WTC11 (cell line): ENCODE data around the gene FGR. TPM values are rescaled to one million over a fixed set of nuclear protein-coding genes. Genes with fewer than 3 reads are reported as not detected.

Experiments used
- ATAC-seq: fragments of 200-7000 bp; cut with Tn5 transposase; 2 replicates; pipeline ENCODE4 v1.10.0; 2021; ENCODE audit warnings: mild to moderate bottlenecking, moderate library complexity
- CTCF ChIA-PET: fragments of 300-600 bp; sonication (Branson Sonifier 250); formaldehyde crosslinking; loops from one replicate; lab custom pipeline; 2021; ENCODE audit warnings: antibody characterized with exemption; lab: Charles Lee
- POLR2A ChIA-PET: fragments of 350-600 bp; sonication (Branson Sonifier 250); formaldehyde crosslinking; loops from one replicate; lab custom pipeline; 2021; ENCODE audit warnings: antibody characterized with exemption; lab: Charles Lee
- DNase-seq: peaks from one replicate; pipeline ENCODE4 v3.0.0; 2021; ENCODE audit warnings: low spot score
- H3K27ac Mint-ChIP-seq: 2 replicates; pipeline ENCODE4 v1.8.0; 2021; ENCODE audit warnings: mixed read lengths
- H3K27me3 Mint-ChIP-seq: 2 replicates; pipeline ENCODE4 v1.8.0; 2021; ENCODE audit warnings: low read depth, mild to moderate bottlenecking, moderate library complexity, mixed read lengths
- H3K36me3 Mint-ChIP-seq: 2 replicates; pipeline ENCODE4 v1.8.0; 2021; ENCODE audit warnings: mixed read lengths
- H3K4me1 Mint-ChIP-seq: 2 replicates; pipeline ENCODE4 v1.8.0; 2022; ENCODE audit warnings: mixed read lengths
- H3K4me3 Mint-ChIP-seq: 2 replicates; pipeline ENCODE4 v1.8.0; 2021; ENCODE audit warnings: mild to moderate bottlenecking, moderate library complexity, mixed read lengths
- H3K9me3 Mint-ChIP-seq: 2 replicates; pipeline ENCODE4 v1.8.0; 2021; ENCODE audit warnings: mixed read lengths
- AR ChIP-seq: fragments of 250-450 bp; sonication (Bioruptor Pico); IDR thresholded peaks from 2 replicates; pipeline ENCODE4 v1.9.0; 2021; ENCODE audit warnings: mild to moderate bottlenecking
- CBFB ChIP-seq: sonication (generic); formaldehyde crosslinking; IDR thresholded peaks from 2 replicates; pipeline ENCODE4 v1.8.1; 2022; ENCODE audit warnings: mild to moderate bottlenecking, low read depth, missing genetic modification reagents
- CREM ChIP-seq: sonication (generic); formaldehyde crosslinking; IDR thresholded peaks from 2 replicates; pipeline ENCODE4 v1.8.1; 2022; ENCODE audit warnings: mild to moderate bottlenecking, missing genetic modification reagents, moderate library complexity
- GABPB1 ChIP-seq: sonication (generic); formaldehyde crosslinking; IDR thresholded peaks from 2 replicates; pipeline ENCODE4 v1.8.1; 2023; ENCODE audit warnings: mild to moderate bottlenecking, missing genetic modification reagents
- GRHL2 ChIP-seq: fragments of 250-450 bp; sonication (Bioruptor Pico); IDR thresholded peaks from 2 replicates; pipeline ENCODE4 v1.8.0; 2022; ENCODE audit warnings: mild to moderate bottlenecking, moderate library complexity; ENCODE audit not compliant: insufficient replicate concordance, severe bottlenecking
- PRDM15 ChIP-seq: sonication (generic); formaldehyde crosslinking; IDR thresholded peaks from 2 replicates; pipeline ENCODE4 v1.8.0; 2022; ENCODE audit warnings: missing genetic modification reagents
- SMAD3 ChIP-seq: sonication (generic); formaldehyde crosslinking; IDR thresholded peaks from 2 replicates; pipeline ENCODE4 v1.8.0; 2022; ENCODE audit warnings: missing genetic modification reagents, mild to moderate bottlenecking, borderline replicate concordance
- SMAD4 ChIP-seq: sonication (generic); formaldehyde crosslinking; IDR thresholded peaks from 2 replicates; pipeline ENCODE4 v1.8.0; 2022; ENCODE audit warnings: mild to moderate bottlenecking, missing genetic modification reagents
- TEAD4 ChIP-seq: sonication (generic); formaldehyde crosslinking; IDR thresholded peaks from 2 replicates; pipeline ENCODE4 v1.8.0; 2022; ENCODE audit warnings: mild to moderate bottlenecking, missing genetic modification reagents
- ZNF263 ChIP-seq: sonication (generic); formaldehyde crosslinking; IDR thresholded peaks from 2 replicates; pipeline ENCODE4 v1.8.1; 2022; ENCODE audit warnings: low read depth, mild to moderate bottlenecking, moderate library complexity, missing genetic modification reagents
- ZNF317 ChIP-seq: sonication (generic); formaldehyde crosslinking; IDR thresholded peaks from 2 replicates; pipeline ENCODE4 v1.8.1; 2023; ENCODE audit warnings: low read depth, mild to moderate bottlenecking, moderate library complexity, missing genetic modification reagents, borderline replicate concordance
- ZNF416 ChIP-seq: fragments of 250-450 bp; sonication (Bioruptor Pico); IDR thresholded peaks from 2 replicates; pipeline ENCODE4 v1.9.0; 2021; ENCODE audit warnings: mild to moderate bottlenecking, inconsistent platforms
- total RNA-seq: library from RNA; stranded (reverse); gene quantifications from 3 replicates; pipeline ENCODE4 v1.2.3, GENCODE V29; 2021
- TF ChIP-seq, protein P1 (sequence below): sonication (generic); formaldehyde crosslinking; IDR thresholded peaks from 2 replicates; pipeline ENCODE4 v1.8.0; 2023; ENCODE audit warnings: mild to moderate bottlenecking, missing genetic modification reagents
- TF ChIP-seq, protein P2 (sequence below): sonication (generic); formaldehyde crosslinking; IDR thresholded peaks from 2 replicates; pipeline ENCODE4 v1.8.0; 2022; ENCODE audit warnings: mild to moderate bottlenecking, missing genetic modification reagents
- TF ChIP-seq, protein P3 (sequence below): sonication (generic); formaldehyde crosslinking; IDR thresholded peaks from 2 replicates; pipeline ENCODE4 v1.8.1; 2023; ENCODE audit warnings: mild to moderate bottlenecking, missing genetic modification reagents, moderate library complexity
- TF ChIP-seq, protein P4 (sequence below): sonication (generic); formaldehyde crosslinking; IDR thresholded peaks from 2 replicates; pipeline ENCODE4 v1.8.1; 2023; ENCODE audit warnings: mild to moderate bottlenecking, missing genetic modification reagents
- TF ChIP-seq, protein P5 (sequence below): sonication (generic); formaldehyde crosslinking; IDR thresholded peaks from 2 replicates; pipeline ENCODE4 v1.8.1; 2022; ENCODE audit warnings: mild to moderate bottlenecking, moderate library complexity, missing genetic modification reagents

The FGR gene
- total RNA-seq, 1 experiment from 2014 or later, result 0.77 TPM

GRCh38 chr1:27567971-27568299 is 67.0 kb downstream of the FGR start:
- CTCF ChIA-PET, result interaction anchor here (0.5 to 16.0 kb wide), 29 partner anchors 8 to 271 kb away, joined by 3 to 489 read pairs (median 9); partner anchors contain the start of gene AHDC1
- Mint-ChIP-seq H3K4me3 (peak overlapping the region; percentile 58), H3K9me3 (no peaks in the 10 kb centered on the region), H3K36me3 (no peaks in the 10 kb centered on the region), H3K27ac (peak overlapping the region; percentile 39; the same call in 1 of the 2 replicates), H3K4me1 (peaks cover 88% of the 10 kb centered on the region), H3K27me3 (no peaks in the 10 kb centered on the region)
- no peak for DNase-seq
- ATAC-seq, result no peak
- no peak for TF ChIP-seq SMAD3 (CRISPR knock-in tag)
- no peak for TF ChIP-seq GABPB1 (CRISPR knock-in tag)
- no peak for TF ChIP-seq AR (CRISPR knock-in tag)
- no peak for TF ChIP-seq PRDM15 (CRISPR knock-in tag)
- TF ChIP-seq SMAD4 (CRISPR knock-in tag), result no peak
- TF ChIP-seq CREM (CRISPR knock-in tag), result no peak
- TF ChIP-seq GRHL2 (CRISPR knock-in tag), result no peak
- TF ChIP-seq, protein P1, sequence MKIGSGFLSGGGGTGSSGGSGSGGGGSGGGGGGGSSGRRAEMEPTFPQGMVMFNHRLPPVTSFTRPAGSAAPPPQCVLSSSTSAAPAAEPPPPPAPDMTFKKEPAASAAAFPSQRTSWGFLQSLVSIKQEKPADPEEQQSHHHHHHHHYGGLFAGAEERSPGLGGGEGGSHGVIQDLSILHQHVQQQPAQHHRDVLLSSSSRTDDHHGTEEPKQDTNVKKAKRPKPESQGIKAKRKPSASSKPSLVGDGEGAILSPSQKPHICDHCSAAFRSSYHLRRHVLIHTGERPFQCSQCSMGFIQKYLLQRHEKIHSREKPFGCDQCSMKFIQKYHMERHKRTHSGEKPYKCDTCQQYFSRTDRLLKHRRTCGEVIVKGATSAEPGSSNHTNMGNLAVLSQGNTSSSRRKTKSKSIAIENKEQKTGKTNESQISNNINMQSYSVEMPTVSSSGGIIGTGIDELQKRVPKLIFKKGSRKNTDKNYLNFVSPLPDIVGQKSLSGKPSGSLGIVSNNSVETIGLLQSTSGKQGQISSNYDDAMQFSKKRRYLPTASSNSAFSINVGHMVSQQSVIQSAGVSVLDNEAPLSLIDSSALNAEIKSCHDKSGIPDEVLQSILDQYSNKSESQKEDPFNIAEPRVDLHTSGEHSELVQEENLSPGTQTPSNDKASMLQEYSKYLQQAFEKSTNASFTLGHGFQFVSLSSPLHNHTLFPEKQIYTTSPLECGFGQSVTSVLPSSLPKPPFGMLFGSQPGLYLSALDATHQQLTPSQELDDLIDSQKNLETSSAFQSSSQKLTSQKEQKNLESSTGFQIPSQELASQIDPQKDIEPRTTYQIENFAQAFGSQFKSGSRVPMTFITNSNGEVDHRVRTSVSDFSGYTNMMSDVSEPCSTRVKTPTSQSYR (CRISPR knock-in tag), result no peak
- TF ChIP-seq CBFB (CRISPR knock-in tag), result no peak
- no peak for TF ChIP-seq ZNF416 (CRISPR knock-in tag)
- no peak for TF ChIP-seq ZNF317
- POLR2A ChIA-PET, result interaction anchor here (0.5 to 1.5 kb wide), 7 partner anchors 10 to 110 kb away, joined by 3 to 5 read pairs (median 3); partner anchors contain the start of gene AHDC1

DNA sequence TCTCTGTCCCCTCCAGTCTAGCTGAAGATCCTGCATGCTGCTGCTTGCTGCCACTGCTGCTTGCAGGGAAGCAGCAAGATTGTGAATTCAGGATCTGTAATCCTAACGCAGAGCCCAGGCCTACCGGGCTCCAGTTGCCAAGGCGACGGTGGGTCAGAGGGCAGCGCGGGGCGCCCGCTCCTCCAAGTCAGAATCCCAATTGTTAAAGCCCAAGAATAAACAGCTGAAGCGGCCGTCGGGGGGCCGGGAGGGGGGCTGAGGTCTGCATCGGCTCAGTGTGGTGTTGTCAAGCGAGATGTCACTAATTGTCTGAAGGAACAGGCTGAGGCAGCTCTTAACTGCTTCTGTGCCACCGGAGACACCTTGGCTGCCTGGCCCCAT is 67.8 kb downstream of the FGR start:
- POLR2A ChIA-PET, result interaction anchor here (0.7 to 1.5 kb wide), 3 partner anchors 10 to 218 kb away, joined by 3 to 4 read pairs (median 4); partner anchors contain the start of gene AHDC1
- H3K27ac Mint-ChIP-seq, result no peak overlapping the region
- CTCF ChIA-PET, result interaction anchor here (0.9 to 16.0 kb wide), 6 partner anchors 9 to 174 kb away, joined by 3 to 489 read pairs (median 80); partner anchors contain the start of gene AHDC1
- TF ChIP-seq ZNF263 (CRISPR knock-in tag) (no peak), AR (CRISPR knock-in tag) (no peak), CREM (CRISPR knock-in tag) (no peak), ZNF416 (CRISPR knock-in tag) (no peak), TEAD4 (no peak)
- TF ChIP-seq, protein P2, sequence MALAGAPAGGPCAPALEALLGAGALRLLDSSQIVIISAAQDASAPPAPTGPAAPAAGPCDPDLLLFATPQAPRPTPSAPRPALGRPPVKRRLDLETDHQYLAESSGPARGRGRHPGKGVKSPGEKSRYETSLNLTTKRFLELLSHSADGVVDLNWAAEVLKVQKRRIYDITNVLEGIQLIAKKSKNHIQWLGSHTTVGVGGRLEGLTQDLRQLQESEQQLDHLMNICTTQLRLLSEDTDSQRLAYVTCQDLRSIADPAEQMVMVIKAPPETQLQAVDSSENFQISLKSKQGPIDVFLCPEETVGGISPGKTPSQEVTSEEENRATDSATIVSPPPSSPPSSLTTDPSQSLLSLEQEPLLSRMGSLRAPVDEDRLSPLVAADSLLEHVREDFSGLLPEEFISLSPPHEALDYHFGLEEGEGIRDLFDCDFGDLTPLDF (CRISPR knock-in tag), result no peak
- TF ChIP-seq, protein P3, sequence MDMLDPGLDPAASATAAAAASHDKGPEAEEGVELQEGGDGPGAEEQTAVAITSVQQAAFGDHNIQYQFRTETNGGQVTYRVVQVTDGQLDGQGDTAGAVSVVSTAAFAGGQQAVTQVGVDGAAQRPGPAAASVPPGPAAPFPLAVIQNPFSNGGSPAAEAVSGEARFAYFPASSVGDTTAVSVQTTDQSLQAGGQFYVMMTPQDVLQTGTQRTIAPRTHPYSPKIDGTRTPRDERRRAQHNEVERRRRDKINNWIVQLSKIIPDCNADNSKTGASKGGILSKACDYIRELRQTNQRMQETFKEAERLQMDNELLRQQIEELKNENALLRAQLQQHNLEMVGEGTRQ (CRISPR knock-in tag), result no peak
- TF ChIP-seq, protein P4, sequence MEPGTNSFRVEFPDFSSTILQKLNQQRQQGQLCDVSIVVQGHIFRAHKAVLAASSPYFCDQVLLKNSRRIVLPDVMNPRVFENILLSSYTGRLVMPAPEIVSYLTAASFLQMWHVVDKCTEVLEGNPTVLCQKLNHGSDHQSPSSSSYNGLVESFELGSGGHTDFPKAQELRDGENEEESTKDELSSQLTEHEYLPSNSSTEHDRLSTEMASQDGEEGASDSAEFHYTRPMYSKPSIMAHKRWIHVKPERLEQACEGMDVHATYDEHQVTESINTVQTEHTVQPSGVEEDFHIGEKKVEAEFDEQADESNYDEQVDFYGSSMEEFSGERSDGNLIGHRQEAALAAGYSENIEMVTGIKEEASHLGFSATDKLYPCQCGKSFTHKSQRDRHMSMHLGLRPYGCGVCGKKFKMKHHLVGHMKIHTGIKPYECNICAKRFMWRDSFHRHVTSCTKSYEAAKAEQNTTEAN, result no peak
- TF ChIP-seq, protein P5, sequence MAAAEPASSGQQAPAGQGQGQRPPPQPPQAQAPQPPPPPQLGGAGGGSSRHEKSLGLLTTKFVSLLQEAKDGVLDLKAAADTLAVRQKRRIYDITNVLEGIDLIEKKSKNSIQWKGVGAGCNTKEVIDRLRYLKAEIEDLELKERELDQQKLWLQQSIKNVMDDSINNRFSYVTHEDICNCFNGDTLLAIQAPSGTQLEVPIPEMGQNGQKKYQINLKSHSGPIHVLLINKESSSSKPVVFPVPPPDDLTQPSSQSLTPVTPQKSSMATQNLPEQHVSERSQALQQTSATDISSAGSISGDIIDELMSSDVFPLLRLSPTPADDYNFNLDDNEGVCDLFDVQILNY (CRISPR knock-in tag), result no peak

More for the DNA sequence above, 67.8 kb downstream of the FGR start:
- no peaks in the 10 kb centered on the region for H3K36me3 Mint-ChIP-seq
- no peaks in the 10 kb centered on the region for H3K9me3 Mint-ChIP-seq
- no peaks in the 10 kb centered on the region for H3K27me3 Mint-ChIP-seq
- ATAC-seq (no peak), DNase-seq (no peak)
- no peak overlapping the region for H3K4me3 Mint-ChIP-seq
- H3K4me1 Mint-ChIP-seq, result peaks cover 88% of the 10 kb centered on the region
